HEK293 (cell line): ENCODE results near the gene FOLR1.

Source experiments
- ATF2 ChIP-seq: fragments of 450-650 bp; formaldehyde crosslinking; IDR thresholded peaks from 2 replicates; pipeline ENCODE4 v1.5.1; 2016; ENCODE audit warnings: missing biosample characterization, missing genetic modification characterization, low read depth
- CTCF ChIP-seq: fragments of 450-650 bp; formaldehyde crosslinking; IDR thresholded peaks from 2 replicates; pipeline ENCODE4 v1.5.1; 2016; ENCODE audit warnings: missing biosample characterization, missing genetic modification characterization
- PATZ1 ChIP-seq: fragments of 450-650 bp; formaldehyde crosslinking; IDR thresholded peaks from 2 replicates; pipeline ENCODE4 v1.5.1; 2016; ENCODE audit warnings: missing biosample characterization, missing genetic modification characterization
- REST ChIP-seq: fragments of 450-650 bp; formaldehyde crosslinking; IDR thresholded peaks from 2 replicates; pipeline ENCODE4 v1.5.1; 2016; ENCODE audit warnings: missing biosample characterization, missing genetic modification characterization
- TCF7L2 ChIP-seq: IDR thresholded peaks from 2 replicates; pipeline ENCODE4 v1.6.1; 2011; ENCODE audit warnings: low read depth, mild to moderate bottlenecking, inconsistent platforms, low read length, moderate library complexity, borderline replicate concordance
- ZBTB26 ChIP-seq: fragments of 450-650 bp; formaldehyde crosslinking; optimal IDR thresholded peaks from 2 replicates; pipeline ENCODE3; 2016; ENCODE audit warnings: missing biosample characterization, mild to moderate bottlenecking, missing genetic modification characterization
- ZNF133 ChIP-seq: fragments of 450-650 bp; formaldehyde crosslinking; IDR thresholded peaks from 2 replicates; pipeline ENCODE4 v1.5.1; 2016; ENCODE audit warnings: missing biosample characterization, missing genetic modification characterization
- ZNF157 ChIP-seq: fragments of 450-650 bp; formaldehyde crosslinking; IDR thresholded peaks from 2 replicates; pipeline ENCODE4 v1.5.1; 2016; ENCODE audit warnings: missing biosample characterization, missing genetic modification characterization
- ZNF24 ChIP-seq: fragments of 450-650 bp; formaldehyde crosslinking; IDR thresholded peaks from 2 replicates; pipeline ENCODE4 v1.5.1; 2016; ENCODE audit warnings: missing biosample characterization, missing genetic modification characterization
- ZNF274 ChIP-seq, 2 experiments: fragments of 200-500 bp in 1 of 2; fragments of 450-650 bp in 1 of 2; sonication (Bioruptor generic) in 1 of 2; formaldehyde crosslinking in 1 of 2; IDR thresholded peaks; 2 replicates each; pipeline versions ENCODE4 v1.5.1 to v1.6.1; 2014 to 2016; ENCODE audit warnings: borderline replicate concordance in 1 of 2, inconsistent platforms in 1 of 2, low read length in 1 of 2, missing biosample characterization in 1 of 2, missing genetic modification characterization in 1 of 2
- ZNF580 ChIP-seq: fragments of 450-650 bp; formaldehyde crosslinking; IDR thresholded peaks from 2 replicates; pipeline ENCODE4 v1.5.1; 2016; ENCODE audit warnings: missing biosample characterization, missing genetic modification characterization

GRCh38 chr11:72160319-72160718 is 31.6 kb upstream of the FOLR1 start:
- TF ChIP-seq CTCF (tag by site-specific recombination) = no peak
- TF ChIP-seq ZBTB26 (tag by site-specific recombination) = no peak
- TF ChIP-seq ZNF24 (tag by site-specific recombination) = no peak
- TF ChIP-seq ZNF580 (tag by site-specific recombination) = no peak
- no peak for TF ChIP-seq ZNF157 (tag by site-specific recombination)
- no peak for TF ChIP-seq TCF7L2
- no peak for TF ChIP-seq PATZ1 (tag by site-specific recombination)
- no peak for TF ChIP-seq ZNF274 (IDR thresholded peaks at IDR 0.05; ENCODE audit: low read length)
- no peak for TF ChIP-seq ZNF274 (tag by site-specific recombination; IDR thresholded peaks at IDR 0.05; ENCODE audit: borderline replicate concordance)
- no peak for TF ChIP-seq REST (tag by site-specific recombination)
- TF ChIP-seq ZNF133 (tag by site-specific recombination) = no peak
- no peak for TF ChIP-seq ATF2 (tag by site-specific recombination)
